ENCODE data around the gene ZNRF2.
"Not testable (repeated sequence)": the region's sequence is repeated elsewhere in the genome, so short reads cannot be mapped to it uniquely, and the experiment has no call there.

Gene ZNRF2

DNA sequence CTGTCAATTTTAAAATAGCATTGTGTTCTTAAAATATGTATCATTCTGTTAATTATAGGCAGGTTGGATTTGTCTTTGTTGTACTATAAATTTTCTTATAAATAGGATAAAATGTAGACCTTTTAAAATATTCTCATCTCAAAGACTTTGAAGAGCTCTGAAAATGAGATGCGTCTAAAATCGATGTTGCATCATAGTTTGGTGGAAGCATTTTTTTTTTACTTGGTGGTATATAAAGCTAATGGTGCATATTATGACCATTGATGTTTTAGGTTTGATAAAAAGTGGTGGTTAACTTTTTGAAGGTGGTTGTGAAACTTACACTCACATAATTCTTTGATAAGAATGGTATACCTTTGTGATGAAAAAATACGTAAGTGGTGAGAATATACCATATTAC lies 69.1 kb downstream of the ZNRF2 start:
- in situ Hi-C loops (cut with HindIII; ENCODE audit: low sequenced_read_pairs), result no loop called here

DNA sequence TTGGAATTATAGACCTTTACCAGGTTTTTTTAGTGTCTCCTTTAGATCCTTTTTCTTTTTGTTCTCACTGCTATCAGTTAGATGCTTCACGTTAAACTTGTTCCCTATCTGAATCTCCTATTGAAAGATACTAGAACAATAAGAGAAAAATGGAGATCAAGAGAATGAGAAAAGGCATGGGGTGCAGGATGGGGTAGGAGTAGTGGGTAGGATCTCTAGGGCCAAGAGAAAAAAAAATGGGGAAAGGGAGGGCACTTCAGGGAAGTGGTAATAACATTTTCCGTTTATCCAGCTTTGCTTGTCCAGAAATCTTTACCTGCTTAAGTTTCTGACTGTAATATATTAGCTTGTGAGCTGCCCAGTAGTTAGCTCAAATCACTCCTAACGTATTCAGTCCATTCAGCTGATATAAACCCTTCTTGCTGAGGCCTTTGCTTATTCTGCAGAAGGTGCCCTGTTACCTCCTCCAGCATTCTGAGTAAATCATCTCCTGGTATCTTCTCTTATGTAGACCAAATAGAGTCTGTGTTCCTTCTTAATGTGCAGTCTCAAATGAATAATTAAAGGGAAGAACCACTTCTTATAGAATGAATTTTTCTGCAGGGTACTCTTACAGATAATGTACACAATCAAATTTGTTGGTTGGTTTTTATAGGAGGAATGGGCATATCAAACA lies 69.7 kb downstream of the ZNRF2 start:
- in situ Hi-C loops (cut with HindIII; ENCODE audit: low sequenced_read_pairs), result no loop called here

DNA sequence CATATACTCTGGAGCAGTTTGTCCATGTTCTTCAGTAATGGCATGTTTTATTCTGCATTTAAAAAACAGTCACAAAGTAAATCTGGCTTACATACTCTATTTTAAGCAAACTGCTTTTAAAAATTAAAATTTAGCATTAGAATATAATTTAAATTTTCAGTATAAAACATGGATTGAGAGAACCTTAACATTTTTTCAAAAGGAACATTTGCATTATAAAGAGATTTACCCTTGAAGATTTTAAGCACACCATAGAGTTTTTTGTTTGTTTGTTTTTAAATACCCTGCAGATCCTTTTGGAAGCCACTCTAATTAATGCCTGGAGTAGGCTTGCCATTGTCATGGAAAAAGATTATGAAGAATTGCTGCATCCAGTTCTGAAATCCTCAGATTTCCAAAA lies 70.4 kb downstream of the ZNRF2 start:
- in situ Hi-C loops (cut with HindIII; ENCODE audit: low sequenced_read_pairs), result no loop called here

DNA sequence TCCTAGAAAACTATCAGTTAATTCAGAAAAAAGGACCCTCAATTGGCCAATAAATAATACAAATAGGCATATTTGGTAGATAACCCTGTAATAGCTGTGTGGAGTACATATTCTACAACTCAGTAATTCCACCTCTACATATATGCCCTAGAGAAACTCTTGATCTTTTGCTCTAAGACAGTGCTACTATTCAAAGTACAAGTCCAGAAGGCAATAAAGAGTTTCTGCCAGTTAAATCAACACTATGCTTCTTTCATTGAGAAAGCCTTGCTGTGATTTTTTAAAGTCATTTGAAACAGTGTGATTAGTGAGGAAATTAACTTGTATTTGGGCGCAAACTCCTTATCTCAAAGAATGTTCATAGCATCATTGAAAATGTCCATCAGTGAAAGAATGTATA lies 75.6 kb downstream of the ZNRF2 start:
- in situ Hi-C loops (cut with HindIII; ENCODE audit: low sequenced_read_pairs), result no loop called here

DNA sequence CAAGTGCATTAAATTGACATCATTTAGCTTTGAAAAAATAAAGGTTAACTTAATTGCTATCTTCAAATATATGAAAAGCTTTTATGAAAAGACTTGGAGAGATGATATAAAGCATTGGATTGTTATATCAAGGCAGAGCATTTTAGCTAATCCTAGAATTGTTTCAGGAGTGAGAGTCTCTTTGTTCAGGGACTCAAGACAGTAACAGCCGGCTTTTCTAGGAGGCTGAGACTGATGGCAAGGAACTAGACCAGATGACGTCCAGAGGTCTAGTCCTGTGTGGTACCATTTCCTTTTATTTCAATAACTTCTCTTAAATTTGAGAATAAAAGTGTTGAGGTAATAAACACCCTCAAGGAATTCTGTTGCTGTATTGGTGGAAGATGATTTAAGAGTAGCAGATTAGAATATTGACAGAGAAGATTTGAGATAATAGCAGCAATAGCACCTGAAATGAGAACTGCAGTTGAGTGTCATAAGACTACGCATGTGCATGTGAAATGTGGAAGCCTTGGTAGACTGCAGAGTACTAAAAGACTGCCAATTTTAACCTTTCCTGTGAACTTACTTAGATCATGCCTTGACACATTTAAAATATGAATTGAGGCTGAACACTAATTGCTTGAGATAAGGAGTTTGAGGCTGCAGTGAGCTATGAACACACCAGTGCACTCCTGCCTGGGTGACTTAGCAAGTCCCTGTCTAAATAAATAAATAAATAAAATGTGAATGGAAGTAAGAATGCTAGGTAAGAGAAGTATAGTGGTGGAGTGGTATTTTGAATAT lies 79.6 kb downstream of the ZNRF2 start:
- in situ Hi-C loops (cut with HindIII; ENCODE audit: low sequenced_read_pairs), result no loop called here

DNA sequence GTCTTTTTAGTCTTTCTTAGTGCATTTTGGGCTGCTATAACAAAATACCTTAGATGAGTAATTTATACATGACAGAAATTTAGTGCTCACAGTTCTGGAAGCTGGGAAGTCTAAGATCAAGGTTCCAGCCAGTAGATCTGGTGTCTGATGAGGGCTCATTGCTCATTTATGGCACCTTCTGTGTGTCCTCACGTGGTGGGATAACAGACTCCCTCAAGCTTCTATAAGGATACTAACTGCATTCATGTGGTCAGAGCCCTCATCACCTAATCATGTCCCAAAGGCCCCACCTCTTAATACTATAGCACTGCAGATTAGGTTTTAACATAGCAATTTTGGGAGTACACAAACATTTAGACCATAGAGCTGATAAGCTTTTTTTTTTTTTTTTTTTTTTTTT lies 80.4 kb downstream of the ZNRF2 start:
- in situ Hi-C loops (cut with HindIII; ENCODE audit: low sequenced_read_pairs), result no loop called here

DNA sequence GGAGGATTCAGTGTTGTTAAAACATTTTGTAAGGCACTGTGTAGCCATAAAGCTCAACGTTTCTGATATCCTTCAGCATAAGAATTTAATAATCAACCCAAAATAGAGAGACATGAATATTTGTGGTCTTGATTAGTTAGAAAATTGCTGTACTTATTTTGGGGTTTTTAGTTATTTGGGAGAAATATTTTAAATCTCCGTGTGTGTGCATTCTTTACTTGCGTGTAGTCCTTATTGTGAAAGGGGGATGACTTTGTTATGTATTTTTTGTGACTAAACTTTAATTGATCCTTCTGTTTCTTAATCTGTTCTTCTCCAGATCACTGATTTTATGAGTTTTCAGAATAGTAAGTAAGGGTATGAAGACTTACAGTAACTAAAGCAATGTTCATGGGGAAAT lies 81.2 kb downstream of the ZNRF2 start:
- in situ Hi-C loops (cut with HindIII; ENCODE audit: low sequenced_read_pairs), result no loop called here

DNA sequence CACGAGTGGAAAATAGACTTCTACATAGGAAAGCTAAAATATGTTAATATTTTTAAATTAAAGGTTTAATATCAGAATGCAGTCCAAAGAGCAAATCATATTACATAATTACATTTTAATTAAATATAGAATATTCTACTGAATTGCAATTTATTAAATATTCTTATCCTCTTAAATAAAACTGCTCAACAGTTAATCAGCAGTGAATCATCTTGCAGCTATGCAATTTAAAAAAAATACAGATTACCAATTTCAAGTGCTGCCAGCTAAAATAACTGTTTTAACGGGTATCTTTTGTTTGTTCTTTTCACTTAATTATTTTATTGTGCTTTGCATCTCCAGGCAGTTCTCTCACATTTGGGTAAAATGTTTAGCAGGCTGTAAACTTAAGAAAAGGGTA lies 82.2 kb downstream of the ZNRF2 start:
- in situ Hi-C loops (cut with HindIII; ENCODE audit: low sequenced_read_pairs), result no loop called here

DNA sequence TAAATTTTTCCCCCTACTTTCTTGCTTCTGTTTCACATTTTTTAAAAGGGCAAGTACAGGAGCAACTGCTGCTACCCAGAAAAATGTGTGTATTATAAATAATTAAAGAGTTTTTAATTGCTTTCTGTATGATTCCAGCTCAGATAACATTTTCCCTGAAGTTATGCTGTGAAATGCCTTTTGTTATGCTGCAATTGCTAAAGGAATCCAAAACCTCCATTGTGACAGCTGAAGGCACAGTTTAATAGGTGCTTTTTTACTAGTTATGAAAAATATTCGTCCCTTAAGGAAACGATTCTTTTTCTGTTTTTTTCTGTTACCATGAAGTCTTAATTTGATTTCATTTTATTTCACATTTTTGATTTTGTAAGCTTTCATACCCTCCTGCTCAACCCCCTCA lies 83.2 kb downstream of the ZNRF2 start:
- in situ Hi-C loops (cut with HindIII; ENCODE audit: low sequenced_read_pairs), result no loop called here

DNA sequence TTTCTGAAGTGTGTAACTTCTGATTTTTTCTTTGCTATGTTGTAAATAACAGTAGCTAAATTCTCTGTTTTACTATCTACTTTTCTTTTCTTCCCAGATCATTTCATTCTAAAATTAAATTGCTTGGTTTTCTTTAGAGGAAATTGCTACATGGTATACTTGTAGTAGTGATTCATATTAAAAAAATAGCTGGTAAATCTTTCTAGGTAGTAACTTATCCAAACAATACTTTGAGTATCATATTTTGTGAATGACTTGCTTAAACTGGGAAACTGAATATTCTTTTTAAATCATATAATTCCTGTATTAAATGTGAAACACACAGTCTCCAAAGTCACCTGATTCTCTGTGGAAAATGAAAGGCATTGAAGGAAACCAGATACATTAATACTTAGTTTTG lies 85.5 kb downstream of the ZNRF2 start:
- in situ Hi-C loops (cut with HindIII; ENCODE audit: low sequenced_read_pairs), result no loop called here

DNA sequence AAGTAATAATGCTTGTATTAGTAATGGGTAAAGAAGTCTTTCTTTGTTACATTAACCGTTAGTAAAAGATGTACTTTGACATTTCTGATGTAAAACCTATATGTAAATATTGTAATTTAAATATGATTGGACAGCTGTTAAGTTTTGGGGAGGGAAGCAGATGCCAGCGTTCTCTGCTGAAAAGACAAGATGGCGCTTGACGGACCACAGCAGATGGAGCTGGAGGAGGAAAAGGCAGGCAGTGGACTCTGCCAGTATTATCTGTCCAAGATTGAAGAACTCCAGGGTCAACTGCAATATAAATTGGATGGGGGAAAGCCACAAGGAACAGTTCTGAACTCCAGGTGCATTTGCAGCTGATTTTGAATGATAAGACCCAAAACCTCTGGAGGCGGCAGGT lies 86.9 kb downstream of the ZNRF2 start:
- in situ Hi-C loops (cut with HindIII; ENCODE audit: low sequenced_read_pairs), result no loop called here

DNA sequence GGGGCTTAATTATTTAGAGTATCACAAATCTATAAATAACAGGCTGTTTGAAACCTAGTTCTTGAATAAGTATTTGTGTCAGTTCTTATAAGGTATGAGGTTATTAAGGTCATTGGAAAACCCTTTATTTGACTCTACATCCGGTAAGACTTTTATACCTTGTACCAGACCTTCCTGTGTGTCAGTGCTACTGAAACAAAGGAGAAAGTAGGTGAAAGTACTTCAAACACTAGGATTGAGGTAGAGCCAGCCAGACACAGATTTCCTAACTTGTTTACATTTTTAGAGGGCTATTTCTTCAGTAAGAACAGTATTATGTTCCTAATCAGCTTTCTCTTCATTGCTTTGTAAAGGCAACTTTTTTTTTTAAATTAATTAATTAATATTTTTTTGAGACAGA lies 93.9 kb downstream of the ZNRF2 start:
- in situ Hi-C loops (cut with HindIII; ENCODE audit: low sequenced_read_pairs), result no loop called here

DNA sequence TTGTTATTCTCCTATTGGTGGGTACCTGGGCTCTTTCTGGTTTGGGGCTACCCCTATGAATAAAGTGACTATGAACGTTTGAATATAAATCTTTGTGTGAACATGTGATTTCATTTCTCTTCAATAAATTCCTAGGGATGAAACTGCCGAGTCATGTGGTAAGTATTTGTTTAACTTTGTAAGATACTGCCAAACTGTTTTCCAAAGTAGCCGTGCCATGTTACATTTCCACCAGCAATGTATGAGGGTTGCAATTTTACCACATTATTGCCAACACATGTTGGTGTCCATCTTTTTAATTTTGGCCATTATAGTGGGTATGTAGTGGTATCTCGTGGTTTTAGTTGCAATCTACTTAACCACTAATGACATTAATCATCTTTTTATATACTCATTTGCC lies 94.7 kb downstream of the ZNRF2 start:
- in situ Hi-C loops (cut with HindIII; ENCODE audit: low sequenced_read_pairs), result no loop called here

DNA sequence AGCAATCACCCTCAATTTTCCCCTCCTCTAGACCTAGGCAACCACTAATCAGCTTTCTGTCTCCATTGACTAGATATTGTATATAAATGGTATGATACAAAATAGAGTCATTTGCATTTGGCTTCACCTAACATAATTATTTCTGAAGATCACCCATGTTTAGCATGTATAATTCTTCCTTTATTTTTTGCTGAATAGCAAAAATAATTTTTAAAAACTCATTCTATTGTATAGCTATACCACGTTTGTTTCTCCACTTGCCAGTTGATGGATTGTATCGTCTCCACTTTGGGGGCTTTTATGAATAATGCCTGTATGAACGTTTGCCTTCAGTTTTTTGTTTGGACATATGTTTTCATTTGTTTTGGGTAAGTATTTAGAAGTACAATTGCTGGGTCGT lies 95.3 kb downstream of the ZNRF2 start:
- in situ Hi-C loops (cut with HindIII; ENCODE audit: low sequenced_read_pairs), result no loop called here

DNA sequence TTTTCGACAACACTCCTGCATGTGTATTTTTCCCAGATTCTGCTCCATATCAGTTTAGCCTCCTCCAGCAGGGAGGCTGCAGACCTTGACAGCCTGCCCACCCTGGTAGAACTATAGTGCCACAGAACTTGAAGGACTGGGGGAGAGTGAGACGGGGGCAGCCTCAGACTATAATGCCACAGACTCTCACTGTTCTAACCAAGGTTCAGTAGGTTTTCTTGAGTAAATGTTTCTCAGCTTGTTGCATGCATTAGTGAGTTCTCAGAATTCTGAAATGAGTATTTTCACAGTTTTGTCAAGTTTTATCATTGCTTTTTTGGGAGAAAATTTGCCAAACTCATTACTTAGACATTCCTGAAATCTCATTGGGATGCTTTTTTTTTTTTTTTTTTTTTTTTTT lies 95.9 kb downstream of the ZNRF2 start:
- in situ Hi-C loops (cut with HindIII; ENCODE audit: low sequenced_read_pairs), result no loop called here

DNA sequence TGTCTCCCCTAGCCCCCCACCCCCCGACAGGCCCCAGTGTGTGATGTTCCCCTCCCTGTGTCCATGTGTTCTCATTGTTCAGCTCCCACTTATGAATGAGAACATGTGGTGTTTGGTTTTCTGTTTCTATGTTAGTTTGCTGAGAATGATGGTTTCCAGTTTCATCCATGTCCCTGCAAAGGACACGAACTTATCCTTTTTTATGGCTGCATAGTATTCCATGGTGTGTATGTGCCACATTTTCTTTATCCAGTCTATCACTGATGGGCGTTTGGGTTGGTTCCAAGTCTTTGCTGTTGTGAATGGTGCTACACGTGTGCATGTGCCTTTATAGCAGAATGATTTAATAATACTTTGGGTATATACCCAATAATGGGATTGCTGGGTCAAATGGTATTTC lies 96.4 kb downstream of the ZNRF2 start:
- in situ Hi-C loops (cut with HindIII; ENCODE audit: low sequenced_read_pairs), result not testable (repeated sequence)

DNA sequence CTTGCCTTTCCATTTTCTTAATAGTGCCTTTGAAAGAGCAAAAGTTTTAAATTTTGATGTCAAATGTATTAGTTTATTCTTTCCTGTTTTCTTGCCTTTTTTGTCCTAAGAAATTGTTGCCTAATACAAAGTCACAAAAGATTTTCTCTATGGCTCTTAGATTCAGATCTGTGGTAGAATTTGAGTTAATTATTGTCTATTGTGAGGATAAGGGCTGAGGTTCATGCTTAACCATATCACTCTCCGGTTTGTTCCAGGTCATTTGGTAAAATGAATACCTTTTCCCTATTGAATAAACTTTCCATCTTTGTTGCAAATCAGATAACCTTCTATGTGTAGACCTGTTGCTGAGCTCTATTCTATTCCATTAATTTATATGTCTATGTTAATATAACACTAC lies 98.2 kb downstream of the ZNRF2 start:
- in situ Hi-C loops (cut with HindIII; ENCODE audit: low sequenced_read_pairs), result no loop called here

DNA sequence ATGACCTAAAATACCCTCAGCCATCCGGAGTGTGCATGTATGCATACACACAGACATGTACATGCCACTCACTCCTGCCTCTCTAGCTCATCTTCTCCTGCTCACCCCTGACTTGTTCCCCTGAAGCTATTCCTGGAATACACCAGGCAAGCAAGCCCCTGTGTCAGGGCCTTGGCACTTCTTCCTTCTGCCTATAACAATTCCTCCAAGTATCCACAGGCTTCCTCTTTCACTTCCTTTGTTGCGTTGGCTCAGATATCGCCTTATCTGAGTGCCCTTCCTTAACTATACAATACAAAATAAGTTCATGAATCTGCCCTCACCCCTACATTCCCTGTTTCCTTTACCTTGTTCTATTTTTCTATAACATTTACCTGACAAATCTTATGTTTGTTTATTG lies 105.4 kb downstream of the ZNRF2 start:
- in situ Hi-C loops (cut with HindIII; ENCODE audit: low sequenced_read_pairs), result no loop called here

DNA sequence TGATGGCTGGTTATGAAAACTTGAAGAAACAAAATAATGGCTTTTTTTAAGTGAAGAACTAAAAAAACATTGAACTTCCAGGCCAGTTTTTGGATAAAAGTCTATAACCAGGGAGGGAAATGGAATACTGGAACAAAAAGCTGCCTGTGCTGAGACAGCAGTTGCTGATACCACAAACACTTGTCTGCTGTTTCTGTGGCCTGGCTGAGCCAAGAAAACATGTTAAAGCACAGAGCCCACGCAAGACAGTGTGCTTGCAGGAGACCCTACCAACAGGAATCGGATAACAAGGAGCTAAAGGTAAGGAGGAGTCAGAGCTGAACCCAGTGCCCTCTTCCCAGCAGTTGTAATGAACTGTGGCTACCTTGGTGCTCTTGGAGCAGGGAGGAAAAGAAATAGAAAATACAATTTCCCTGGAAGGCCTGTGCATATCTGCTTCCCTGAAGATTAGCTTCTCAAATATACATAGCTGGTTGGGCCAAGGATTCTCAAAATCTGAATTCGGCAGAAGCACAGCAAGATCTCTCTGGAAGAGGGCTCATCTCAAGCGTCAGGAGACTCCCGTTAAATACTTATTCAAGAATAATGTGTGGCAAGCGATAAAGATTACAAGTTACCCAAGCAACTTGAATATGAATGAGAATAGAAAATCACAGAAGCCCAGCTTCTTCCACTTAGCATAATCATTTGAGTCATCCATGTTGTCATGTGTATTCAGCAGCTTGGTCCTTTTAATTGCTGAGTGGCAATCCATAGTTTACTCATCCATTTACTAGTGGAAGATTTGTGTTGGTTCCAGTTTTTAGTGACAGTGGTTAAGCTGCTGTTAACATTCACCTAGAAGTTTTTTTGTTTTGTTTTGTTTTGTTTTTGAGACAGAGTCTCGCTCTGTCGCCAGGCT lies 106.6 kb downstream of the ZNRF2 start:
- in situ Hi-C loops (cut with HindIII; ENCODE audit: low sequenced_read_pairs), result no loop called here

DNA sequence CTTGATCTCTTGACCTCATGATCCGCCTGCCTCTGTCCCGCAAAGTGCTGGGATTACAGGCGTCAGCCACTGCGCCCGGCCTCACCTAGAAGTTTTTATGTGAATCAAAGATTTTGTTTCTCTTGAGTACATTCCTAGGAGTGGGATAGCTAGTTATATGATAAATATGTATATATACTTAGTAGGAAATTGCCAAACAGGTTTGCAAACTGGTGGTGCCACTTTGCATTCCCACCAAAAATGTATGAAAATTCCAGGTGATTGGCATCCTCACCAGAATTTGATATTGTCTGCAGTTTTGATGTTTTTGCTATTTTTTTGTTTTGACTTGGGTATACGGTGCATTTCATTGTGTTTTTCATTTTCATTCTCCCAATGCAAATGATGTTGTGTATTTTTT lies 107.4 kb downstream of the ZNRF2 start:
- in situ Hi-C loops (cut with HindIII; ENCODE audit: low sequenced_read_pairs), result no loop called here

DNA sequence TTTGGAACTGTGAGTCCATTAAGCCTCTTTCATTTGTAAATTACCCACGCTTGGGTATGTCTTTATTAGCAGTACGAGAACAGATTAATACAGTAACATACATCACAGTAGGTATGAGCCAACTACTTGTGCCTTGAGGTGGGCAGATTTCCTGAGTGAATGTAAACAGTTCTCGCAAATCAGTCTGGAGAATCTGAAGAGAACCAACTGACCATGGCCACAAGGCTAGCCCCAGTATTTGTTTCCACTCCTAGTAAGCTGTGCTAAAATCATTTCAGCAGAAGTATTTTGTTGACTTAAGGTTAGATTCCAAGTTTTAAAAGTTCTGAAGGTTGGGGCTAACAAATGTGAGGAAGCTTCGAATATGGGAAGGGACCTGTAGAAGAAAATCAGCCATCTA lies 111.3 kb downstream of the ZNRF2 start:
- in situ Hi-C loops (cut with HindIII; ENCODE audit: low sequenced_read_pairs), result no loop called here

DNA sequence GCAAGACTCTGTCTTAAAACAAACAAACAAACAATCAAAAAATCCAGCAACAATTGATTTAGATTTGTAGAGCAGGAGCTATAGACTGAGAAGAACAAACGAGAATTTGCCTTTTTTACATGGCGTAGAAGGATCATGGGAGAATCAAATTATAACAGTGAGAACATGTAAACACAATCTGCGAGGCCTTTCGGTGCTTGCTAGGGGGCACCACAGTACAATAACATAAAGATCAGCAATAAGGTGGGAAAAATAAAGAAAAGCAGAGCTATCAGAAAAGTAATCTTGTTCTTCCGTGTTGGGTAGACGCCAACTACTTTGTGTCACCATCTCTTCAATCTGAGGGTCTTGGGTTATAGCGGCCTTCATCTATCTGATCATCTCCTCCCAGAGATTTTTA lies 112.0 kb downstream of the ZNRF2 start:
- in situ Hi-C loops (cut with HindIII; ENCODE audit: low sequenced_read_pairs), result no loop called here
